Measurements from ENCODE around the gene ERBB4.
"Not testable (repeated sequence)": the region's sequence is repeated elsewhere in the genome, so short reads cannot be mapped to it uniquely, and the experiment has no call there.

The ERBB4 gene

DNA sequence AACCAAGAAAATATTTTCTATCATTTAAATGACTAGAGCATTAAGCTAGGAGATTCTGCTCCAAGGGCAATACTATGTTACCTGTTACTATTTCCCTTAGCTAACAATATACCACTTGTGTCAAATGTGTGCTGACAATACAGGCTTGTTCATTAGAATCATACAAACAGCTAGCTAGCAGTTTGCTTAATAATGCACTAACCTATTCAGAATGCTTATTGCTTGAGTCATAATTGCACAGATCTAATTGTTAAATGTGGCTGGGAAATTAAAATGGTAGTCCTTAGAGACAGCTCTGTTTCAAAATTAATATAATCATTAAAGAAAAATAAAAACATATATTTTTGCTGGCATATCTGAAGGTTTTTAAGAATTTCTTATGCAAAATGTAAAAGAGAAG, 344.2 kb downstream of the ERBB4 start:
- no peak for DNase-seq

DNA sequence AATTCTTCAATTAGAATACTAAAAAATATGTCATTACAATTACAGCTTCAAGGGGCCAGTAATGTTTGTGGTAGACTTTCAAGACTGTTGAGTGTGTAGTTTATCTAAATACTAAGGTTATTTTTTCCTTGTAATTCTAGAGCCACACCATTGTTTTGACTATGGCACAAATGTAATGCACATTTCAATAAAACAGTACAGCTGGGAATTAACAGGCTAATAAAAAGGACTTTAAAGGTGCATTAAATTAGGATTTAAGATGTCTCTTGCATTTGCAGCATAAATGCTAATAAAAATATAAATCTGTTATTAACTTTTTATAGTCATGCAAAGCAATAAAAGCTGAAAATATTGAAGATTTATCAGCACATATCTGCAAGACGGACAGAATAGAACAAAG, 344.8 kb downstream of the ERBB4 start:
- DNase-seq = no peak

DNA sequence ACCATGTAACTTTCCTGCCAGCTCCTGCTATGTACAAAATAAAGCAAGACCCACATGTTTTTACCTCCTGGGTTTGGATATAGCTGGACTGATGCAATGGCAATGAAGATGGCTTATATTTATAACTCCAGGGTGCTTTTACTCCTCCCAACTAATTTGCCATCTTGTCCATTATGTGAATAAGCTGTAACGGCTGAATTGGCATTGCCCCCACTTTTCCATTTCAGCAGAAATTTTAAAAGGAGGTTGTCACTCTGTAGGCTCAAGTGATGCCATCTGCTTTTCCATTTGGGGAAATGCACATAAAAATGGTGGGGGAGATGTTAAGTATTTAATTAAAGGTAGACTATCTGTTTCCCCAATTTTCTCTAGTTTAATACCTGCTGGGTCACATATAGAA, 345.5 kb downstream of the ERBB4 start:
- no peak for DNase-seq

DNA sequence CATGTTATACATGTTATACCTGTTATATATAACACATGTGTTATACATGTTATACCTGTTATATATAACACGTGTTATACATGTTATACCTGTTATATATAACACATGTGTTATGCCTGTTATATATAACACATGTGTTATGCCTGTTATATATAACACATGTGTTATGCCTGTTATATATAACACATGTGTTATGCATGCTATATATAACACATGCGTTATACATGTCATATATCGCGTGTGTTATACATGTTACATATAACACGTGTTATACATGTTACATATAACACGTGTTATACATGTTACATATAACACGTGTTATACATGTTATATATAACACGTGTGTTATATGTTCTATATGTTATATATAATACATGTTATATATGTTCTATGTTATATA, 347.2 kb downstream of the ERBB4 start:
- not testable (repeated sequence) for DNase-seq

DNA sequence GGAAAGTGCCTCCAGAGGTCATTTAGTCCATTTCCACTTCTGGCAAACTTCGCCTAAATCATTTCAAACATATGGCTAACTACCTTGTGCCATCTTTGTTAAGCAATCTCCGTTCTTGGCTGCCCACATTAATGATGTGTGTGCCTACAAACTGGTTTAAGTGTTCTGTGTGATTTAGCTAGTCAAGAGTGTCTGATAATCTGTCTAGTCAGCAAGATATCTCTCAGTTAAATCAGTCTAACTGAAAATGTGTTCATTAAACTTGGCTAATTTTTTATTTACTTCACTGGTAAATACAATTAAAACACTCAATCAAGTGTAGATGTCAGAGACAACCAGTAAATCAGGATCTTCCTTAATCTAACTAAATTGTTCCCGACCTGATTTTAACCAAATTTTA, 352.4 kb downstream of the ERBB4 start:
- DNase-seq = no peak

DNA sequence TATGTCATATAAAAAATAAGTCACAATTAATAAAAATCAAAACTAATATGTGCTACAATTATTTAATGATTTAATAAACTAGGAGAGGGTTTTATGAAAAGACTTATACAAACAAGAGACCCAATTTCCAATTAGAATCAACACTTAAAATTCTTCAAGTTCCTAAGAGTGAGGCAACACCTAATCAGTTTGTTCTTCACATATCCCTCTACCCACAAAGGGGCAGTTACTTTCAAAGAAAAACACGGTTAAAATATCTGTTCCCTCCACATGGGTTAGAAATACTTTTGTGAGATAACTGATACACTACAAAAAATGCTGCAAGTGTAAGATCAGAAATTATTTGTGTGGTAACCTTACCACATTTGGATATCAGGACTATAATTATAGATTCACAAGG, 357.0 kb downstream of the ERBB4 start:
- no peak for DNase-seq

DNA sequence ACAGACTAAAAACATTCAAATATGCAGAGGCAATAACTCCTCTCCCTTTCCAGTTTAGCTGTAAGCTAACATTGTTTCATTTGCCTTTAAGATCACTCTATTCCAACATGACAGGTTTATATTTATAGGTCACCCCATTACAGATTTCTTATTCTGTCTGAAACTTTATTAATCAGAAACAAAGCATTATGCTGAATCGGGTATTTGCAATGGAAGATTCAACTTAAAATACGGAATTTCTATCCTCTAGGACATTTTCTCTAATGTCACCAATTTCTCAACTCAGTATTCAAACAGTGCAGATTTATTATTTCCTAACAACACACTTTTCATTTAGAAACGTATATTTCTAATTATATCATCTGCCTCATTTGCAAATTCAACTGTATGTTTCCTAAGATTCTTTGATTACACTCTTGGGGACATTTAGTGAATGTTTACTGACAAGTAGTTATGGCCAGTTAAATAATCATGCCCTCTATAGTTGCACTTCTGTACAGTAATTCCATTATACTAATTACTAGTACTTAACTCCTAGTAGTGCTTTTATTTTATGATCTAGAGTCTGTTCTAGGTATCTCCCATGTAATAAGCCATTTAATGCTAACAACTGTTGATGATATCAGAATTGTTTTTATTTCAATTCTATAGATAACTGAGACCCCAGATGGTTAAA, 358.1 kb downstream of the ERBB4 start:
- no peak for DNase-seq

DNA sequence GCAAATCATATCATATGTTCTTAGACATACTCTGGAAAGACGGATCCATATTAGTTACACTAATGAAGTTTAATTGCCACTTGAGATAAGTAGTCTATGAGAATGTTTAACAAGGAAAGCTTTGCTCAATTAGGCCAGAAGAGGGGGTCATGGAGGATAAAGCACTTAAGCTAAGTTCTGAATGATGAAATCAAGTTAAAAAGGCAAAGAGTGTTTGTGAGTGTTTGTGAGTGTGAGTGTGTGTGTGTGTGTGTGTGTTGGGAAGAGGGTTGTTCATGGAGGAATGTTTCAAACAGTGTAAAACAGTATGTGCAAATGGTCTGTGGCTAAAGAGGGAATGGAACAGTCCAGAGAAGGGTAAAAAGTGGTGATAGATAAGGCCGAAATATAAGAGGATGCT, 360.9 kb downstream of the ERBB4 start:
- peak; percentile 3 for DNase-seq

DNA sequence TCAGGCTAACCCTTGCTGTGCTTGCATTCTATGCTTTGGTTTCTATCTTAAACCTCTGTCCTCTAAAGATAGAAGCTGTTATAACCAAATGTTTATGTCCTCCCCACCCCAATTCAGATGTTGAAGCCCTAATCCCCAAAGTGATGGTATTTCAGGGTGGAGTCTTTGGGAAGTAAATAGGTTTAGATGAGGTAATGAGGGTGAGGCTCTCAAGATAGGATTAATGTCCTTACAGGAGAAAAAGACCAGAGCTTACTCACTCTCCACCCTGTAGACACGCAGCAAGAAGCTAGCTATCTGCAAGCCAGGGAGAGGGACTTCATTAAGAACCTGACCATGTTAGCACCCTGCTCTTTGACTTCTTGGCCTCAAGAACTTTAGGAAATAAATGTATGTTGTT, 362.5 kb downstream of the ERBB4 start:
- DNase-seq = no peak

DNA sequence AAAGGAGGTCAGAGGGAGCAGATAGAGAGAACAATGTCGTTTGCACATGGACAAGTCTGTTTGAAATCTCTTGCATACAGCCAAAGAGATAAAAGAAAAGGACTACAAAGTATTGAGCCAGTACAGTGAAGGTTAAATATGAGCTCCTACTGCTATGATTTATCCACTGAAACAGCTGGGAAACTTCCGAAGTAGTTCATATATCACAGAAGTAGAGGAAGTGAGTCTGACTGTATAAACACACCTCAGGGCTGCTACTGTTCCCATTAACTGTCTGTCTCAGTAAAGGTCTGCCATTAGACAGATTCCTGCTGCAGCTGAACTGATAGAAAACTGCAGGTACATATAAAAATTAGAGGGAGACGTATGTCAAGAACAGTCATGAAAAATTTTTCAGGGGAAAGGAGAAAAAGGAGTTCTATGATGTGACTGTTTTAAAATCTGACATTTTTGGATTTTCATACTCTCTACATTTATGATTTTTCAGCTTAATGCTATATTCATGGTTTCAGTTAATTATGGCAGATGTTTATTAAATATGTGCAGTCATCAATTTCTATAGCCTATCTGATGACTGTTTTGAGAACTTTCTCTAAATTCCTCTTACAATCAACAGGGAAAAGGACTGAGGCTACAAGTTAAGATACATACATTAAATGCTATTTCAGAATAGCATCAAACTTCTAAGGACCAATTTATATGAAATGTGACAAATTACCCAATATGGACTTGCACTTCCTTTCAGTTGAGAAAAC, 364.7 kb downstream of the ERBB4 start:
- no peak for DNase-seq

DNA sequence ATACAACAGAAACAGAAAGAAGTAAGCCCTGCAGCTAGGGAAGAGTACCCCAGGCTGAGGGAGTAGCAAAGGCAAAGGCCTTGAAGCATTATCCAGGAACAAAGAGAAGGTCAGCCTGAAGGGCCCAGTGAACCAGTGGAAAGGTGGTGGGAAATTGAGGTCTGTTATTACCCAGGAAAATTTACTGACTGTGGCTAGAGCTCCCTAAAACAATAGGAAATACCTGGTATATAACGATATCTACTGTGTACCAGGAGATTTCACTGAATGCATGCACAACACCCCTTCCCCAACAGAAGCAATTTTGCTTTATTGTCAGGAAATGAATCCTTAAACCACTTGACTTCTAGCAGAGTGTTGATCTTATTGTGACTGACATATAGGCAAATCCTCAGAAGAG, 365.3 kb downstream of the ERBB4 start:
- no peak for DNase-seq

DNA sequence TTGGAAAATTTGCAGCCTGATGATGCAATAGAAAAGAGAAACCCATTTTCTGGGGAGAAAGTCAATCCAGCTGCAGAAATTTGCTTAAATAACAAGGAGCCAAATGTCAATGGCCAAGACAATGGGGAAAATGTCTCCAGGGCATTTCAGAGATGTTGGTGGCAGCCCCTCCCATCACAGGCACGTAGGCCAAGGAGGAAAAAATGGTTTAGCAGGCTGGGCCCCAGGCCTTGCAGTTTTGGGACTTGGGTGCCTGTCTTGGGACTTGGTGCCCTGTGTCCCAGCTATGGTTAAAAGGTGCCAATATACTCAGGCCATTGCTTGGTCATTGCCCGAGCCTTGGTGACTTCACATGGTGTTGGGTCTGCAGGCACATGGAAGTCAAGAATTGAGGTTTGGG, 368.2 kb downstream of the ERBB4 start:
- DNase-seq = no peak

DNA sequence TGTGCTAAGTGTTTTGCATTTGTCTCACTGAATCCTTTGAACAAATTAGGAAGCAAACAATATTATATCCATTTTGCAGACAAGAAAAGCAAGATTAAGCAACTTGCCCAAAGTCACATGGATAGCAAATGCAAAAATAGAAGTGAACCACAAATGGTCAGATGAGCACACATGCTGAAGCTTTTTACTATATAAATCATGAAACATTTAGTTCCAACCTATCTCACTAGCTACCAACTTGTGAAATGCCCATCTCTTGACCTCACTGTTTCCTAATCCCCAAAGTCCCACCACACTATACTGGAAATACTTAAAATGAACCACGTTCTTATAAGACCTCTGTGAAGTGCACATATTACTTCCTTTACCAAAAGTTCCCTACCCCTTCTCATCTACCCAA, 380.5 kb downstream of the ERBB4 start:
- DNase-seq = no peak

DNA sequence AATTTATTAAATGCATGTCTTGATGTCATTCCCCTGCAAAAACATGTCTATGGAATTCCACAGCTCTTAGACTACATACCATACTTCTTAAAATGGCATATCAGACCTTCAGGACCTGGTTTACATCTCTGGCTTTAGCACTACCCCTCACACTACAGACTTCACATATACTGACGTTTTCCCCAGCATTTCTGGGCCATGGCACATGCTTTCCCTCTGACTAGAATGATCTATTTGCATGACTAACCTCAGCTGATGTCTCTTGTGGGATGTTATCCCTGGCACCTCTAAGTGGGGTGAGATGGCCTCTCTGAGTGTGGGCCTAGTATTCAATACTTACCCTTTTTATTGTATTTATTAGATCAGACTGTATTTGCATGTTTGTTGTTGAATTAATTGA, 381.6 kb downstream of the ERBB4 start:
- peak; percentile 73 for DNase-seq

DNA sequence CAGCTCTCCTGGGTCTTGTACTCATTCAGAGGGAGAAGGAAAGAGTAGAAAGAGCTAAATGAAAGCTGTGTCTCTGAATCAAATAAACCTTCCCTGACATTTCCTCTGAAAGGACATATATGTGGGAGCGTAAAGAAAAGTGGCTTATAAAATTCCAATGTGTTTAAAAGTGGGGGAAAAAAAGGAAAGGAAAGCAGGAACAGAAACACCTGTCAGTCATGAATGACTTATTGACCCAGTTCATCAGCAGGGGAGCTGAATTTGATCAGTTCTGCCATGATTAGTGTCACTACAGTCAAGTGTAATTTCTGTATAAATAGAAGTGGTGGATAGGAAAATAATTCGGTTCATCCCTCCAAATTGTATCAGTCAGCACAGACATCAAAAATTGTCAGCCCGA, 382.5 kb downstream of the ERBB4 start:
- no peak for DNase-seq

DNA sequence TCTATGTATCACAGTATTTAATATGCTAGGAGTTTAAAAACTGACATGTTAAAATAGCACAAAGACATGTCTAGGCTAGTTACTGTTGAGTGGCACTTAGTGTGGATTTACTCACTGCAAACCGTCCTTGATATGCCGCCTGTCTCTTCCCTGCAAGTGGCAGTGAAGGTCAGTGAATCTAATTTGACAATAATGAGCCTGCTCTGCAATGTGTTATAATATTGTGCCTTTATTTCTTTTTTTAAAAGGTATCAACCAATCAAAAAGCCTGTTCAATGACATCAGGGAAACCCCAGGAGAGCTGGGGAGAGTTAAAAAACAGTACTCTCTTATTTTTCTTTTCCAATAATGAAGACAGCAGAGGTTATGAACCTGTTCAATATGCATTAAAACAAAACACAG, 384.1 kb downstream of the ERBB4 start:
- no peak for DNase-seq

DNA sequence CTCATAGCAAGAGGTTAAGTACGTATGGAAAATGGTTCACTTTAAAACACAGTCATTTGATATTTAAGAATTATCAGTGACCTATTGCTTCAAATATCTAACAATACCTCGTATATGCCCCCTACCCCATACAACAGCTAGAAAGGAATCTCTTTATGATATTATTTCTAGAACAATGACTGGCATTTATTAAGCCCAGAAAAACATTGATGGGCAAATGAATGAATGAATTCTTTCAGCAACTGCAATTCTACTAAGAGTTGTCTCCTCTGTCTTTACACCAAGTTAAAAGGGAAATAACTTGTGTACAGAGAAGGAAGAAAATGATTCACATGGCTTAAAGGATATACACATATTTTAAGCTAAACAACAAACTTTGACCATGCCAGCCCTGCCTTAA, 384.7 kb downstream of the ERBB4 start:
- DNase-seq = no peak

DNA sequence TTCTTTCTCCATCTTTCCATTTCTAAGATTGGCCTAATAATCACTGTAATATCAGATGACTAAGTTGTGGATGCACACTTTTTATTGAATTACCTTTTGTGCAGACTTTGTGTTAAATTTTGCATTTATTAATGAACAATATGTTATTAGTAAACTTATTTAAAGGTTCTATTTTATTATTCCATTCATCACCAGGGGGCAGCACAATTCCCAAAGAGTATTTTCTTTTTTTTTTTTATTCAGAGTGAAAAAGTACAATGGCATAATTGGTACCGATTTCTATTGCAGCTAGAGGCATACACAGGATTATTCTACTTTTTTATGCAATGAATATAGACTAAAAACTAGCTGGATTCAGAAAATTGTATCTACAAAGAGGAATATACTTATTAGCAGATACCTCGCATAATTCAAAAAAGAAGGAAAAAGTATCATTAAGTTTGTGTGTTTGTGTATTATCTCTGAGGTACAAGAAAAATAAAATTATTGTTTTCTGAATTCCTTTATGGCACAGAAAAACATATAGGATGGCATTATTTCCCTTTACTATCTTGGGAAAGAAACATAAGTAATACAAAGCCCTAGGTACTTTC, 390.6 kb downstream of the ERBB4 start:
- DNase-seq = peak; percentile 11

DNA sequence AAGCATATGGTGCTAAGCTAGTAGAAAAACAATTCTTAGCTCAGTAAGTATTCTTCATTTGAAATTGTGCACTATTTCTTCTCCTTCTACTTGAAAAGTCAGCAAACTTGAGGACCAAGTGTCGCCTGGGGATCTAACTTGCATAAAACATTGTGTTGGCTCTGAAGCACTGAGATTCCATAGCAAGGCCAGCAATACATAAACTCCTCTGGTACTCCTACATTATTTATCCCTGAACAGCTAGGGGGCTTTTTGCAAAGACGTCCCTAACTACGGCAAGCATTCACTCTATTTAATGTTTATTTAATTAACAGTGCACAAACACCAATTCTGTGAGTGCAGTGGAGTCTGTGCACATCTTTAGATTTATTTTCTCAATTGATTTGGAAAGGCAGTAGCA, 392.2 kb downstream of the ERBB4 start:
- no peak for DNase-seq

DNA sequence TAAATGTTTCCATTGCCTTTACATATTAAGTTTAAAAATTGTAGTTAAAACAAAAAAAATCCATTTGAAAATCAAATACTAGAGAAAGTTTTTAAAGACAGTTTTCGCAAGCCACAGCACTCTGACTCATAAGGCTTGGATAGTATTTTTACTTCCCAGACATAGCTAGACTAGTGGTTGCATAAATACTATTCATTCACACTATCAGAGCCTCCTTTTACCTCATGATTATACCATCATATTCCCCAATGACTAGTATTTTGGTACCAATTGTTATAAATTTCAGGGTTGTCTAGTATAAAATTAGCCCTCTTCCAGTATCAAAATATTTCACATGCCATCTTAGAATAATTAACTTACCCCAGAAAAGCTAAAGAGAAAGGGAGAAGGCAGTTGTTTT, 393.5 kb downstream of the ERBB4 start:
- peak; percentile 39 for DNase-seq

DNA sequence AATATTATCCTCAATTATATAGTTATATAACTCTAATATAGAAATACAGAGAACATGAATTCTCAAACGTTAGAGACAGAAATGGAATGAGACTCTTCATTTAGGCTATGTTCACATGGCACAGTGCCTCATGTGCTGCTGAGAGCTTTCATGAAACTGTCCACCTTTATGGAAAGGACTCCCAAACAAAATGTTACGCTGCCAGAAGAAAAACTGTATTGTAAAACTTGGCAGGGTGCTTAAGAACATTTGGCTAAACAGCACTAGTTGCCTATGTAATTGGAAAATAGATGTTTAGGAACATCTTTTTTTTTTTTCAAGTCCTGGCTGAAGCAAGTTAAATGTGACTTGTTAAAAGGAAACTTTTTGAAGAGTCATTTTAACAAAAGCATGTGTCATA, 396.0 kb downstream of the ERBB4 start:
- no peak for DNase-seq

DNA sequence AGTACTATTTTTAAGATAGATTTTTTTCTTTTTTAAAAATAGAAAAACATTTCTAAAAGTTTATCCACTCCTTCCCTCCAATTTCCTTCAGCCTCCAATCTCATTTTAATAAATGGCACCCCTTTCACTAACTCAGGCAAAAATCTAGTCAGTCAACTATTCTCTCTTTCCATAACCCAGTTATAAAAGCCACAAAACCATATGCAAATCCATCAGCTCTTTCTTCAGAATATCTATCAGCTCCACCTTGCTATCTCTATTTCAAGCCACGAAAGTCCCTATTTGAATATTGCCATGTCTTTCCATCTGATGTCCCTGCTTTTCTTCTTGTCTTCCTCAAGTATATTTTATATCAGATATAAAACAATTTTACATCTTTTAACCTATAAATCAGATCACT, 397.1 kb downstream of the ERBB4 start:
- no peak for DNase-seq

DNA sequence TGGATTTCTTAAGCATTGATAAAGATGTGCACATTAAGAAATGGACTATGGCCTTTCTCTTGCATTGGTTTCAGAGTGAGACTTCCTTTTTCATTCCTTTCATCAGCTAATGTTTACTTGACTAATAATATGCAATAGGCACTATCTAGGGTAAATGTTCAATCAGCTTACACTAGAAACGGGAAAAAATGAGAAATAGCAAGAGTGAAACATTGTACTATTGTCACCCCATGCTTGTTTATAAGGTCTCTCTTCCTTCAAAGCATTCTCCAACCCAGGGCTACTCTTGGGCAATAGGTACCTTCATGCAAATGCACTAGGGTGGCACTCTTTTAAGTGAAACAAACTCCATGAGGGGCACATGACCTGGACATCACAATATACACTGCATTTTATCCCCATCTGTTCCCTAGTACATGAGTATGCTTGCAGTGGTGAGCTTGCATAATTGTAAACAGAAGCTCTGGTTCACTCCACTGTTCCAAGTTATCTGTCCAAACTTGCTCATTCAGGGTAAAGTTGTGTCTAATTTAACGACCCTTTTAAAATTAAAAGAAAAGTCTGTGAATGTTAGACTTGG, 402.3 kb downstream of the ERBB4 start:
- no peak for DNase-seq

DNA sequence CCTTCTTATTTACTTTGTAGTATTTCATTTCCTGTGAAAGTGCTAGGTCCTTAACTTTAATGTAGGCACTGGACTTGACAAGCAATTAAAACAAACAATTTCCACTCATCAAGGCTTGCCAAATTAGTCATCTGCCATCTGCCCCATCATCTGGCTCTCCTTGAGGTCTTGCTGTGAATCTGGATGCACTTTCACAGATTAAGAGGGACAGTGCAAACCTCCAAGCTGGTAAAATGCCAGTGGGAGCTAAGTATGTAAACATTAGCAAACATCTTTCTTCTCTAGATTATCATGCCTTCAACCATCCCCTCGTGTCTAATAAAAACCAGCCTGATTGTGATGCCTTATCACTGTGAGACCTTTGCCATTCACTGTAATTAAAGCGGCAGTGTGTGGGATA, 402.9 kb downstream of the ERBB4 start:
- DNase-seq = no peak
